GM13977 (cell line): Measurements from ENCODE around the gene SLC9A9.

Source experiments
- DNase-seq: peaks from one replicate; pipeline ENCODE4 v3.0.0; 2012; ENCODE audit warnings: low spot score
- in situ Hi-C: fragments of 300-500 bp; cut with MboI; formaldehyde crosslinking; loops from one replicate; pipeline ENCODE4 v1.12.0; 2022; ENCODE audit warnings: low sequenced_read_pairs, low pct_unique_long_range_greater_than_20kb, mixed read lengths, inconsistent platforms; ENCODE audit not compliant: unreplicated experiment
- TF ChIP-seq, protein P1 (sequence below): IDR thresholded peaks from 2 replicates; pipeline ENCODE4 v1.5.1; 2012; ENCODE audit warnings: mild to moderate bottlenecking, control low read depth; ENCODE audit not compliant: insufficient read depth; ENCODE audit errors: extremely low read depth, missing control alignments

SLC9A9 gene

DNA sequence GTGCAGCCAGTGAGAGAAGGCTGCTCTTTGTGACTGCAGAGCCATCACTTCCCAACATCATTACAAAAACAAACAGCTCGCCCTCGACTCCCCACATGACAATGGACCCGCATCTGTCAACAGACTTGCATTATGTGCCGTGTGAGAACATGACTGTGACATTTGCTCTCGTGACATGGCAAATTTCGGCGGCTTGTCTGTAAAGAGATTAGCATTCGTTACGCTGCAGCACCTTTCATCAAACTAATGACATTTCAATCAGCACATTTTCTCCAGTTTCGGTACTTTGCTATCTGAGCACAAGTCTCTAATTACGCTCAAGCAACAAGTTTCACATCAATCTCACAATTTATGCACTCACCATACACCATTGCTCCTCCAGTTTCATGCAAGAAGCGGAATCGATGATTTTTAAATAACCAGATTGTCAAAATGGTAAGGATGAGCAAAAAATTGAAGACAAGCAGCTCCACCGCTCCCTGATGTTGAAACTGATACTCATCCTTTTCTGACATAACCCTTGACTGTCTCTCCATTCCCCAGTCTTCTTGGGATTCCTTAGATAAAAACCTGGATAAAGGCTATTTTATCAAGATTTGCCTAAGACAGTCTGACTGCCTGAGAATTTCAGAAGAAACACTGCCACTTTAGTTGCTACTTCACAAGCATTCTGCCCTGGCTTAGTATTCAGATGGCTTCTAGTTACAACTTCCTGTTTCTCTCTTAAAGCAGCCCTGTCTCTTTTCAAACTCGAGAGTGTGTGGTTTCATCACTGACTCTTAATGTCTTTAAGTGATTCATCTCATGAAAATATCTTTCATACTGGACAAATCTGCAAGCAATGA lies at the start of gene SLC9A9:
Gene SLC9A9, minus strand, starts transcription at position 682 of the 845 bp plus-strand sequence. Its CDS starts 146 bp downstream, at position 536.
- peak; percentile 44 for DNase-seq
- in situ Hi-C loops: no loop called here
- TF ChIP-seq, protein P1, sequence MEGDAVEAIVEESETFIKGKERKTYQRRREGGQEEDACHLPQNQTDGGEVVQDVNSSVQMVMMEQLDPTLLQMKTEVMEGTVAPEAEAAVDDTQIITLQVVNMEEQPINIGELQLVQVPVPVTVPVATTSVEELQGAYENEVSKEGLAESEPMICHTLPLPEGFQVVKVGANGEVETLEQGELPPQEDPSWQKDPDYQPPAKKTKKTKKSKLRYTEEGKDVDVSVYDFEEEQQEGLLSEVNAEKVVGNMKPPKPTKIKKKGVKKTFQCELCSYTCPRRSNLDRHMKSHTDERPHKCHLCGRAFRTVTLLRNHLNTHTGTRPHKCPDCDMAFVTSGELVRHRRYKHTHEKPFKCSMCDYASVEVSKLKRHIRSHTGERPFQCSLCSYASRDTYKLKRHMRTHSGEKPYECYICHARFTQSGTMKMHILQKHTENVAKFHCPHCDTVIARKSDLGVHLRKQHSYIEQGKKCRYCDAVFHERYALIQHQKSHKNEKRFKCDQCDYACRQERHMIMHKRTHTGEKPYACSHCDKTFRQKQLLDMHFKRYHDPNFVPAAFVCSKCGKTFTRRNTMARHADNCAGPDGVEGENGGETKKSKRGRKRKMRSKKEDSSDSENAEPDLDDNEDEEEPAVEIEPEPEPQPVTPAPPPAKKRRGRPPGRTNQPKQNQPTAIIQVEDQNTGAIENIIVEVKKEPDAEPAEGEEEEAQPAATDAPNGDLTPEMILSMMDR: no peak

DNA sequence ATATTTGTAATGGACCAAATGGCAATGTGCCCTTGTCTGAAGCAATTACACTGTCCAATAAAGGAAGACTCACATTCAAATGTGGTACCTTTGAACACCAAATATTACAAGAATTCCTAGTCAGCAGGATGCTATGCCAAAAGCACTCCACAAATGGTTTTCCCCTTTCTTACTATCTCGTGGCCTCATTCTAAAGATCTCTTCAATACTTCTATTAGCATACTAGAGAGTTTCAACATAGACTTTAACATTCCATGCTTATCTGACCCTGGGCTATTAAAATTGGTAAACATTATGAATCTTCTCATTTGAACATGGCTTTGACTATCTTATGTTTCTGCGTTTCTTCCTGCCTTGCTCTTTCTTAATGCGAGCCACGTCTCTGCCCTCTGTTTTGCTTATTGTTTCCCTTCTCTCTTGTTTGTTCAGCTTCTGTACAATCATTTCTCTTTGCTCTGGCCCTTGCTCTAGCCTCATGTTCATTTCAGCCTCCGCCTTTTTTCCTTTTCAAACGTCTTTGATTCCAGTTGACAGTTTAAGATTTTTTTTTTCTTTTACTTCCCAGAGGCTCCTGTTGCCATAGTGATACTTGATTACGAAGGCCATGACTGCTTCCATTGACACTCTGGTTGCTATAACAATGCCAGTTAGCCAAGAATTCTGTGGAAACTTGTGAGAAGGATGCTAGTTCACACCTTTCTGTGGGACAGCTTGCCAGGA lies 49.5 kb upstream of the SLC9A9 start:
- TF ChIP-seq, protein P1: no peak
- in situ Hi-C loops: no loop called here
- DNase-seq: no peak

DNA sequence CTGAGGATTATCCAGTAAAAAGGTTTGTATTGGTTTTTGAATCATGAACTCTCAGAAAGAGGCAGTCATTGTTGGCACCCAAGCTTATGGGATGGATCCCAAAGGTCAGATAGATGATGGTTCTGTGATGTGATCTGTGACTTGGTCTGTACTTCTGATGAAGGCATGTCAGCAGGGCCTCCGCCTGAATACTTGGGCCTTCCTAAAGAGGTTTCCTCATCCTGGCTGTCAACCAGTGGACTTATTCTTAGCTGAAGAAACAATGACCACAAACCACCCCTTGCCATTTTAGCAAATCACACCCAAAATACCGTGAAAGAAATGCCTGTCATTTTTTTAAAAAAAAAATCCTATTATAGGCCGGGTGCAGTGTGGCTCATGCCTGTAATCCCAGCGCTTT lies 48.2 kb upstream of the SLC9A9 start:
- no peak for DNase-seq
- TF ChIP-seq, protein P1: no peak
- in situ Hi-C loops: no loop called here

- in situ Hi-C loops: no loop called here
- TF ChIP-seq, protein P1: peak; percentile 19
- DNase-seq: peak; percentile 19
Observed at GRCh38 chr3:143895805-143896204, 47.5 kb upstream of the SLC9A9 start.

DNA sequence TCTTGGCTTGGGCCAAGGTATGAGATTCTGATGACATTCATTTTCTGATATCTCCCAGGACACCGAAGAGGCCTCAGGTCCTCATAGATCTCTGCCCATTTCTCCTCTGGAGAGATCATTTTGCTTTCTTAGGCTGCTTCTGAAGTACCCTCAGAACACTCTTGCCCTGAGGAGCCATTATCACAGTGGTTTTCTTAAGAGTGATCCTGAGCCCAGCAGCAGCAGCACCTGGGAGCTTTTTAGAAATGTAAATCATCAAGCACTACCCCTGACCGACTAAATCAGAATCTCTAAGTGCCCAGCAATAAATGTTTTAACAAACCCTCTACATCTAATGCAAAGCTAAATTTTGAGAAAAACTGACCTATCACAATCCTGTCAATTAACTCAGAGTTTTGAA lies 40.6 kb upstream of the SLC9A9 start:
- TF ChIP-seq, protein P1: no peak
- no peak for DNase-seq
- in situ Hi-C loops: no loop called here

DNA sequence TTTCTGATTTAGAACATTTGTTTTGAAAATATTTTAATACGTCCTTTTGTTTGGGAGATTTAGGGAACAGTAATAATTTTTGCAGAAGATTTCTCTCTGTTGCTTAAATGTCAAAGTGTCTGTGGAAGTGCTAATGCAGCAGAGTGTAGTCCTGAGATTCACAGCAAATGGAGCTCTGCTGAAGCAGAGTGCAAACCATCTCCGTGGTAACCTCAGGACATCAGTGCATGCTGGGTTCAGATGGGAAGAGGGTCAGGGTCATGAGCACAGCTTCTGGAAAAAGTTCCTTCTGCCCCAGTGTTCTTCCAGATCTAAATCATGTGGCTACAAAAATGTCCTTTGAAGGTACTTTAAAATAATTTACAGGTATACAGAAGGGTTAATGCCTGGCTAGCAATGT lies 39.9 kb upstream of the SLC9A9 start:
- in situ Hi-C loops: no loop called here
- TF ChIP-seq, protein P1: no peak
- DNase-seq: no peak
